Duodenal mucosa (tissue), 2 donors: ENCODE results near the gene TMEM52.
A peak's percentile ranks its signal among the peaks of the same experiment; 100 is the strongest.

Experiments
- H3K27ac ChIP-seq: one replicate; pipeline ENCODE4 v1.7.0; 2013; ENCODE audit warnings: low read depth, low read length
- H3K27me3 ChIP-seq, 2 donors: one replicate each; pipeline ENCODE4 v1.7.0; 2013; ENCODE audit warnings: low read length in 2 of 2, control low read depth in 1 of 2; ENCODE audit not compliant: insufficient read depth in 2 of 2, control insufficient read depth in 1 of 2
- H3K36me3 ChIP-seq, 2 donors: one replicate each; pipeline ENCODE4 v1.7.0; 2013; ENCODE audit warnings: low read length in 2 of 2, control low read depth in 1 of 2; ENCODE audit not compliant: insufficient read depth in 2 of 2, control insufficient read depth in 1 of 2
- H3K4me1 ChIP-seq, 2 donors: one replicate each; pipeline ENCODE4 v1.7.0; 2013; ENCODE audit warnings: low read length in 2 of 2, control low read depth in 1 of 2; ENCODE audit not compliant: insufficient read depth in 2 of 2, control insufficient read depth in 1 of 2
- H3K4me3 ChIP-seq, 2 donors: one replicate each; pipeline ENCODE4 v1.7.0; 2013; ENCODE audit warnings: low read length in 2 of 2, low read depth in 1 of 2
- H3K9ac ChIP-seq, 2 donors: one replicate each; pipeline ENCODE4 v1.7.0; 2013; ENCODE audit warnings: low read length in 2 of 2, low read depth in 1 of 2
- H3K9me3 ChIP-seq, 2 donors: one replicate each; pipeline ENCODE4 v1.7.0; 2013; ENCODE audit warnings: low read length in 2 of 2, control low read depth in 1 of 2; ENCODE audit not compliant: control insufficient read depth in 1 of 2

TMEM52 gene

GRCh38 chr1:1959459-1959839, 40.4 kb upstream of the TMEM52 start:
- H3K36me3 ChIP-seq = no peaks in the 10 kb centered on the region
- H3K27me3 ChIP-seq = peaks cover 7 to 12% of the 10 kb centered on the region in 2 donors
- peak overlapping the region in 1 of 2 donors; percentile 28 for H3K4me3 ChIP-seq
- H3K27ac ChIP-seq = no peak overlapping the region
- H3K9ac ChIP-seq = no peak overlapping the region
- peaks cover 0 to 4% of the 10 kb centered on the region in 2 donors for H3K4me1 ChIP-seq
- H3K9me3 ChIP-seq = peaks cover 0 to 3% of the 10 kb centered on the region in 2 donors

GRCh38 chr1:1958071-1958541, 39.0 kb upstream of the TMEM52 start:
- Histone ChIP-seq H3K27ac (no peak overlapping the region), H3K4me3 (no peak overlapping the region), H3K9ac (no peak overlapping the region), H3K9me3 (peaks cover 0 to 3% of the 10 kb centered on the region in 2 donors), H3K27me3 (peaks cover 5 to 7% of the 10 kb centered on the region in 2 donors), H3K4me1 (peaks cover 0 to 4% of the 10 kb centered on the region in 2 donors), H3K36me3 (no peaks in the 10 kb centered on the region)

GRCh38 chr1:1957533-1957961, 38.5 kb upstream of the TMEM52 start:
- peaks cover 5 to 7% of the 10 kb centered on the region in 2 donors for H3K27me3 ChIP-seq
- H3K36me3 ChIP-seq = no peaks in the 10 kb centered on the region
- no peak overlapping the region for H3K27ac ChIP-seq
- peaks cover 0 to 4% of the 10 kb centered on the region in 2 donors for H3K4me1 ChIP-seq
- H3K9me3 ChIP-seq = peaks cover 0 to 3% of the 10 kb centered on the region in 2 donors
- H3K4me3 ChIP-seq = no peak overlapping the region
- H3K9ac ChIP-seq = no peak overlapping the region

- H3K4me1 ChIP-seq = peaks cover 0 to 4% of the 10 kb centered on the region in 2 donors
- no peak overlapping the region for H3K9ac ChIP-seq
- no peak overlapping the region for H3K27ac ChIP-seq
- H3K9me3 ChIP-seq = peaks cover 0 to 3% of the 10 kb centered on the region in 2 donors
- no peak overlapping the region for H3K4me3 ChIP-seq
- no peaks in the 10 kb centered on the region for H3K36me3 ChIP-seq
- peaks cover 5 to 7% of the 10 kb centered on the region in 2 donors for H3K27me3 ChIP-seq
These were observed 37.8 kb upstream of the TMEM52 start for GRCh38 chr1:1956586-1957532.

GRCh38 chr1:1956101-1956500, 37.0 kb upstream of the TMEM52 start:
- H3K9ac ChIP-seq = no peak overlapping the region
- H3K4me1 ChIP-seq = peaks cover 0 to 4% of the 10 kb centered on the region in 2 donors
- no peak overlapping the region for H3K27ac ChIP-seq
- H3K4me3 ChIP-seq = no peak overlapping the region
- H3K36me3 ChIP-seq = no peaks in the 10 kb centered on the region
- H3K27me3 ChIP-seq = peaks cover 3 to 5% of the 10 kb centered on the region in 2 donors
- peaks cover 0 to 3% of the 10 kb centered on the region in 2 donors for H3K9me3 ChIP-seq

GRCh38 chr1:1955621-1956094, 36.6 kb upstream of the TMEM52 start:
- Histone ChIP-seq H3K4me3 (no peak overlapping the region), H3K27ac (no peak overlapping the region), H3K36me3 (no peaks in the 10 kb centered on the region), H3K9me3 (peaks cover 0 to 3% of the 10 kb centered on the region in 2 donors), H3K4me1 (peaks cover 0 to 4% of the 10 kb centered on the region in 2 donors), H3K9ac (no peak overlapping the region), H3K27me3 (peaks cover 0 to 5% of the 10 kb centered on the region in 2 donors)

- Histone ChIP-seq H3K27me3 (peaks cover 0 to 5% of the 10 kb centered on the region in 2 donors), H3K4me3 (no peak overlapping the region), H3K36me3 (no peaks in the 10 kb centered on the region), H3K4me1 (peaks cover 0 to 4% of the 10 kb centered on the region in 2 donors), H3K9ac (no peak overlapping the region), H3K9me3 (peaks cover 0 to 3% of the 10 kb centered on the region in 2 donors), H3K27ac (no peak overlapping the region)
These were observed 35.9 kb upstream of the TMEM52 start for GRCh38 chr1:1954831-1955441.

GRCh38 chr1:1954015-1954414, 34.9 kb upstream of the TMEM52 start:
- no peaks in the 10 kb centered on the region for H3K4me1 ChIP-seq
- H3K9ac ChIP-seq = no peak overlapping the region
- H3K36me3 ChIP-seq = no peaks in the 10 kb centered on the region
- no peaks in the 10 kb centered on the region for H3K27me3 ChIP-seq
- no peak overlapping the region for H3K27ac ChIP-seq
- peaks cover 0 to 3% of the 10 kb centered on the region in 2 donors for H3K9me3 ChIP-seq
- no peak overlapping the region for H3K4me3 ChIP-seq

- H3K27ac ChIP-seq = no peak overlapping the region
These were observed 31.9 kb upstream of the TMEM52 start for GRCh38 chr1:1950940-1951339.

GRCh38 chr1:1948783-1949182, 29.7 kb upstream of the TMEM52 start:
- H3K4me3 ChIP-seq = no peak overlapping the region
- peaks cover 6 to 11% of the 10 kb centered on the region in 2 donors for H3K4me1 ChIP-seq
- no peaks in the 10 kb centered on the region for H3K9me3 ChIP-seq
- no peak overlapping the region for H3K9ac ChIP-seq
- no peaks in the 10 kb centered on the region for H3K36me3 ChIP-seq
- peaks cover 0 to 8% of the 10 kb centered on the region in 2 donors for H3K27me3 ChIP-seq
- H3K27ac ChIP-seq = no peak overlapping the region

More at GRCh38 chr1:1950940-1951339, 31.9 kb upstream of the TMEM52 start:
- peaks cover 0 to 2% of the 10 kb centered on the region in 2 donors for H3K27me3 ChIP-seq
- no peak overlapping the region for H3K4me3 ChIP-seq
- H3K9me3 ChIP-seq = peaks cover 0 to 3% of the 10 kb centered on the region in 2 donors
- no peaks in the 10 kb centered on the region for H3K36me3 ChIP-seq
- no peak overlapping the region for H3K9ac ChIP-seq
- H3K4me1 ChIP-seq = peaks cover 0 to 5% of the 10 kb centered on the region in 2 donors
